ENCODE results near the gene PRKN.

PRKN gene

DNA sequence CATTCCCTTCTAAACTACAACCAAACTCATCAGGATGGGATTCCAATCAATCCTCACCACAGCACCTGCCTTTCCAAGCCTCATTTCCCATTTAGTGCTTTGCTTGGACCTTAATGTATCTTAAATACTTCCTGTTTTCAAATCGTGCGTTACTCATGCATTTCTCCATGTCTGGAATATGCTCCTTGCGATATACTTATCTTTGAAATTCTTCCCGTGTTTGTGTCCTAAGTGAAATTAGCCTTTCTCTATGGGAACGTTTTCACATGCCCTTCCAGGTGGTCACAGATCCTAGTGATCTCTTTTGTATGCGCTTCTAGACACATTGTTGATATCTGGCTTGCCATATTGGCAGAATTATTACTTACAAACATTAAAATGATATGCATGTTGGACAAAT, 833.1 kb downstream of the PRKN start (continued):
- TF ChIP-seq, protein P1, sequence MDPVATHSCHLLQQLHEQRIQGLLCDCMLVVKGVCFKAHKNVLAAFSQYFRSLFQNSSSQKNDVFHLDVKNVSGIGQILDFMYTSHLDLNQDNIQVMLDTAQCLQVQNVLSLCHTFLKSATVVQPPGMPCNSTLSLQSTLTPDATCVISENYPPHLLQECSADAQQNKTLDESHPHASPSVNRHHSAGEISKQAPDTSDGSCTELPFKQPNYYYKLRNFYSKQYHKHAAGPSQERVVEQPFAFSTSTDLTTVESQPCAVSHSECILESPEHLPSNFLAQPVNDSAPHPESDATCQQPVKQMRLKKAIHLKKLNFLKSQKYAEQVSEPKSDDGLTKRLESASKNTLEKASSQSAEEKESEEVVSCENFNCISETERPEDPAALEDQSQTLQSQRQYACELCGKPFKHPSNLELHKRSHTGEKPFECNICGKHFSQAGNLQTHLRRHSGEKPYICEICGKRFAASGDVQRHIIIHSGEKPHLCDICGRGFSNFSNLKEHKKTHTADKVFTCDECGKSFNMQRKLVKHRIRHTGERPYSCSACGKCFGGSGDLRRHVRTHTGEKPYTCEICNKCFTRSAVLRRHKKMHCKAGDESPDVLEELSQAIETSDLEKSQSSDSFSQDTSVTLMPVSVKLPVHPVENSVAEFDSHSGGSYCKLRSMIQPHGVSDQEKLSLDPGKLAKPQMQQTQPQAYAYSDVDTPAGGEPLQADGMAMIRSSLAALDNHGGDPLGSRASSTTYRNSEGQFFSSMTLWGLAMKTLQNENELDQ (tag by site-specific recombination; IDR thresholded peaks at IDR 0.05; ENCODE audit: low read depth): no peak
- no peak for TF ChIP-seq IKZF3 (tag by site-specific recombination; IDR thresholded peaks at IDR 0.05)
- TF ChIP-seq ZNF521 (tag by site-specific recombination; IDR thresholded peaks at IDR 0.05): no peak
- TF ChIP-seq ZNF596 (tag by site-specific recombination; IDR thresholded peaks at IDR 0.05): no peak
- TF ChIP-seq ZFP41 (tag by site-specific recombination; IDR thresholded peaks at IDR 0.05; ENCODE audit: borderline replicate concordance): no peak
- no peak for TF ChIP-seq ZNF561 (tag by site-specific recombination; IDR thresholded peaks at IDR 0.05; ENCODE audit: borderline replicate concordance)
- no peak for TF ChIP-seq BCL11B (tag by site-specific recombination; IDR thresholded peaks at IDR 0.05; ENCODE audit: low read depth)
- no peak for TF ChIP-seq ZNF776 (tag by site-specific recombination; IDR thresholded peaks at IDR 0.05; ENCODE audit: borderline replicate concordance)
- TF ChIP-seq ZSCAN16 (tag by site-specific recombination; IDR thresholded peaks at IDR 0.05): no peak
- no peak for TF ChIP-seq GLIS1 (tag by site-specific recombination; IDR thresholded peaks at IDR 0.05)
- no peak for TF ChIP-seq KLF9 (tag by site-specific recombination; IDR thresholded peaks at IDR 0.05; ENCODE audit: low read depth)
- no peak for TF ChIP-seq ZNF747 (tag by site-specific recombination; IDR thresholded peaks at IDR 0.05)
- TF ChIP-seq ZNF324 (tag by site-specific recombination; IDR thresholded peaks at IDR 0.05): no peak

GRCh38 chr6:161891542-161891941, 836.0 kb downstream of the PRKN start:
- H3K9me3 ChIP-seq (ENCODE audit: control insufficient read depth, insufficient read depth, low read depth, low read length): no peaks in the 10 kb centered on the region
- POLR2A ChIA-PET: no interaction called here
- H3K4me1 ChIP-seq (ENCODE audit: control insufficient read depth, insufficient read depth, low read length): peaks cover 9% of the 10 kb centered on the region
- CTCF ChIA-PET: interaction anchor here (0.6 kb wide), 1 partner anchor 225 kb away, joined by 5 read pairs; no protein-coding TSS in a partner anchor
- no peak overlapping the region for H3K4me3 ChIP-seq (ENCODE audit: low read depth, low read length)
- no peaks in the 10 kb centered on the region for H3K36me3 ChIP-seq (ENCODE audit: control insufficient read depth in 2 of 2, insufficient read depth in 1 of 2, low read length in 2 of 2)
- peak overlapping the region; percentile 20 for H3K27ac ChIP-seq (ENCODE audit: extremely low read depth, low read depth, low read length)
- TF ChIP-seq, protein P2, sequence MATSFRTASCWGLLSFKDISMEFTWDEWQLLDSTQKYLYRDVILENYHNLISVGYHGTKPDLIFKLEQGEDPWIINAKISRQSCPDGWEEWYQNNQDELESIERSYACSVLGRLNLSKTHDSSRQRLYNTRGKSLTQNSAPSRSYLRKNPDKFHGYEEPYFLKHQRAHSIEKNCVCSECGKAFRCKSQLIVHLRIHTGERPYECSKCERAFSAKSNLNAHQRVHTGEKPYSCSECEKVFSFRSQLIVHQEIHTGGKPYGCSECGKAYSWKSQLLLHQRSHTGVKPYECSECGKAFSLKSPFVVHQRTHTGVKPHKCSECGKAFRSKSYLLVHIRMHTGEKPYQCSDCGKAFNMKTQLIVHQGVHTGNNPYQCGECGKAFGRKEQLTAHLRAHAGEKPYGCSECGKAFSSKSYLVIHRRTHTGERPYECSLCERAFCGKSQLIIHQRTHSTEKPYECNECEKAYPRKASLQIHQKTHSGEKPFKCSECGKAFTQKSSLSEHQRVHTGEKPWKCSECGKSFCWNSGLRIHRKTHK (tag by site-specific recombination; IDR thresholded peaks at IDR 0.05): no peak
- TF ChIP-seq SCRT2 (tag by site-specific recombination; IDR thresholded peaks at IDR 0.05): 0 out of 2 replicates have a peak, but pooled peaks have one; percentile 14
- no peak; the same call in 1 of the 2 replicates for TF ChIP-seq IKZF3 (tag by site-specific recombination; IDR thresholded peaks at IDR 0.05)
- no peak for TF ChIP-seq ZNF266 (tag by site-specific recombination; IDR thresholded peaks at IDR 0.05; ENCODE audit: low read depth)
- 0 out of 2 replicates have a peak, but pooled peaks have one; percentile 56 for TF ChIP-seq TCF7L2 (IDR thresholded peaks at IDR 0.05; ENCODE audit: borderline replicate concordance, low read depth, low read length)
- no peak for TF ChIP-seq SALL2 (tag by site-specific recombination; IDR thresholded peaks at IDR 0.05; ENCODE audit: borderline replicate concordance)
- TF ChIP-seq, protein P3, sequence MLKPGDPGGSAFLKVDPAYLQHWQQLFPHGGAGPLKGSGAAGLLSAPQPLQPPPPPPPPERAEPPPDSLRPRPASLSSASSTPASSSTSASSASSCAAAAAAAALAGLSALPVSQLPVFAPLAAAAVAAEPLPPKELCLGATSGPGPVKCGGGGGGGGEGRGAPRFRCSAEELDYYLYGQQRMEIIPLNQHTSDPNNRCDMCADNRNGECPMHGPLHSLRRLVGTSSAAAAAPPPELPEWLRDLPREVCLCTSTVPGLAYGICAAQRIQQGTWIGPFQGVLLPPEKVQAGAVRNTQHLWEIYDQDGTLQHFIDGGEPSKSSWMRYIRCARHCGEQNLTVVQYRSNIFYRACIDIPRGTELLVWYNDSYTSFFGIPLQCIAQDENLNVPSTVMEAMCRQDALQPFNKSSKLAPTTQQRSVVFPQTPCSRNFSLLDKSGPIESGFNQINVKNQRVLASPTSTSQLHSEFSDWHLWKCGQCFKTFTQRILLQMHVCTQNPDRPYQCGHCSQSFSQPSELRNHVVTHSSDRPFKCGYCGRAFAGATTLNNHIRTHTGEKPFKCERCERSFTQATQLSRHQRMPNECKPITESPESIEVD (tag by site-specific recombination; IDR thresholded peaks at IDR 0.05): peak; percentile 65
- peak; percentile 79; the same call in 1 of the 2 replicates for TF ChIP-seq TRIM28 (IDR thresholded peaks at IDR 0.05; ENCODE audit: borderline replicate concordance, low read length)
- peak; percentile 36; the same call in 1 of the 2 replicates for TF ChIP-seq ZBTB21 (tag by site-specific recombination; IDR thresholded peaks at IDR 0.05)
- no peak for TF ChIP-seq ZEB2 (tag by site-specific recombination; IDR thresholded peaks at IDR 0.05)
- no peak for TF ChIP-seq YY1 (tag by site-specific recombination; IDR thresholded peaks at IDR 0.05)
- no peak for TF ChIP-seq ZNF121 (tag by site-specific recombination; IDR thresholded peaks at IDR 0.05)
- no peak for TF ChIP-seq KLF7 (tag by site-specific recombination; IDR thresholded peaks at IDR 0.05; ENCODE audit: borderline replicate concordance)
- no peak for TF ChIP-seq ZNF660 (tag by site-specific recombination; IDR thresholded peaks at IDR 0.05)
- TF ChIP-seq MYNN (tag by site-specific recombination; IDR thresholded peaks at IDR 0.05; ENCODE audit: borderline replicate concordance): 0 out of 2 replicates have a peak, but pooled peaks have one; percentile 18
- TF ChIP-seq WT1 (tag by site-specific recombination; IDR thresholded peaks at IDR 0.05): 0 out of 2 replicates have a peak, but pooled peaks have one; percentile 24
- TF ChIP-seq ZNF423 (tag by site-specific recombination; IDR thresholded peaks at IDR 0.05): no peak
- peak; percentile 54; the same call in 1 of the 2 replicates for TF ChIP-seq GLI2 (tag by site-specific recombination; IDR thresholded peaks at IDR 0.05; ENCODE audit: borderline replicate concordance, low read depth)
- TF ChIP-seq ZNF24 (tag by site-specific recombination; IDR thresholded peaks at IDR 0.05): peak; percentile 59; the same call in 1 of the 2 replicates
- no peak for TF ChIP-seq ZBTB17 (tag by site-specific recombination; IDR thresholded peaks at IDR 0.05)
- peak; percentile 89 for TF ChIP-seq ZIC2 (tag by site-specific recombination; IDR thresholded peaks at IDR 0.05)
